HepG2 (cell line): ENCODE results near the gene PARP16. TPM values are rescaled to one million over a fixed set of nuclear protein-coding genes. Genes with fewer than 3 reads are reported as not detected.

Experiments
- AGO2 ChIP-seq: fragments of 200-400 bp; formaldehyde crosslinking; optimal IDR thresholded peaks from 2 replicates; pipeline ENCODE3; 2017; ENCODE audit warnings: mild to moderate bottlenecking, low read depth, low read length, moderate library complexity
- KLF15 ChIP-seq: sonication (generic); formaldehyde crosslinking; IDR thresholded peaks from 2 replicates; pipeline ENCODE4 v1.8.1; 2023; ENCODE audit warnings: borderline replicate concordance, mild to moderate bottlenecking, inconsistent platforms, missing genetic modification reagents, mixed read lengths
- MAF1 ChIP-seq: sonication (generic); formaldehyde crosslinking; IDR thresholded peaks from 2 replicates; pipeline ENCODE4 v1.5.0; 2020; ENCODE audit warnings: missing genetic modification reagents, borderline replicate concordance
- PATZ1 ChIP-seq: sonication (generic); formaldehyde crosslinking; IDR thresholded peaks from 2 replicates; pipeline ENCODE4 v1.4.0; 2020; ENCODE audit warnings: missing genetic modification reagents
- RXRA ChIP-seq: sonication (generic); formaldehyde crosslinking; IDR thresholded peaks from 2 replicates; pipeline ENCODE4 v1.5.1; 2020; ENCODE audit warnings: missing genetic modification reagents
- SKIL ChIP-seq: sonication (generic); formaldehyde crosslinking; IDR thresholded peaks from 2 replicates; pipeline ENCODE4 v1.8.0; 2022; ENCODE audit warnings: missing genetic modification reagents, mild to moderate bottlenecking, moderate library complexity, borderline replicate concordance
- TIGD3 ChIP-seq: sonication (generic); formaldehyde crosslinking; IDR thresholded peaks from 2 replicates; pipeline ENCODE4 v1.5.1; 2020; ENCODE audit warnings: mild to moderate bottlenecking, missing genetic modification reagents, borderline replicate concordance
- ZBTB14 ChIP-seq: sonication (generic); formaldehyde crosslinking; IDR thresholded peaks from 2 replicates; pipeline ENCODE4 v1.4.0; 2020; ENCODE audit warnings: missing genetic modification reagents
- ZBTB46 ChIP-seq: sonication (generic); formaldehyde crosslinking; IDR thresholded peaks from 2 replicates; pipeline ENCODE4 v1.4.0; 2020; ENCODE audit warnings: mild to moderate bottlenecking, missing genetic modification reagents, borderline replicate concordance
- ZNF143 ChIP-seq: sonication (generic); formaldehyde crosslinking; IDR thresholded peaks from 2 replicates; pipeline ENCODE4 v1.4.0; 2020; ENCODE audit warnings: missing genetic modification reagents
- ZNF577 ChIP-seq: sonication (generic); formaldehyde crosslinking; IDR thresholded peaks from 2 replicates; pipeline ENCODE4 v1.4.0; 2020; ENCODE audit warnings: mild to moderate bottlenecking, low read depth, missing genetic modification reagents, borderline replicate concordance
- ZNF800 ChIP-seq: sonication (generic); formaldehyde crosslinking; IDR thresholded peaks from 2 replicates; pipeline ENCODE4 v1.4.0; 2020; ENCODE audit warnings: missing genetic modification reagents
- polyA plus RNA-seq, 8 experiments: library from polyadenylated mRNA; depleted of rRNA in 3 of 8; stranded (reverse) in 7 of 8; unstranded in 1 of 8; fragments of >200 nt; fragmentation: Illumina TruSeq in 4 of 8; extraction: Trizol in 4 of 8; gene quantifications; 2 replicates each; pipeline versions ENCODE4 v1.2.1 to v1.2.3, GENCODE V29; 2011 to 2016; ENCODE audit warnings: low read depth in 4 of 8, missing spikeins in 1 of 8, mixed read lengths in 1 of 8; ENCODE audit not compliant: insufficient read depth in 1 of 8
- total RNA-seq, 5 experiments: library from RNA; depleted of rRNA; stranded (reverse); fragments of >200 nt; fragmentation: Illumina TruSeq; extraction: Trizol; gene quantifications; 2 replicates each; pipeline ENCODE4 v1.2.3, GENCODE V29; 2016; ENCODE audit warnings: low read depth in 1 of 5

Gene PARP16
- total and polyA plus RNA-seq, 2 of the 13 experiments (the other 11 are each of a cell fraction or from before 2014, with no cell fraction given) = 6.8 to 7.6 TPM

GRCh38 chr15:65286069-65286703 lies 497 bp downstream of the PARP16 start (continued):
- TF ChIP-seq ZNF800 (CRISPR knock-in tag) (peak; percentile 67; the same call in 1 of the 2 replicates), ZBTB14 (CRISPR knock-in tag) (peak; percentile 39; the same call in 1 of the 2 replicates), SKIL (peak; percentile 26; the same call in 1 of the 2 replicates), RXRA (peak; percentile 61; the same call in 1 of the 2 replicates), ZNF577 (CRISPR knock-in tag) (no peak), AGO2 (peak; percentile 80), ZNF143 (0 out of 2 replicates have a peak, but pooled peaks have one; percentile 13), MAF1 (CRISPR knock-in tag) (peak; percentile 63), TIGD3 (CRISPR knock-in tag) (no peak), PATZ1 (CRISPR knock-in tag) (no peak; the same call in none of the 2 replicates), ZBTB46 (CRISPR knock-in tag) (0 out of 2 replicates have a peak, but pooled peaks have one; percentile 31), KLF15 (CRISPR knock-in tag) (0 out of 2 replicates have a peak, but pooled peaks have one; percentile 70)
